AG09309 (cell line): ENCODE data around the gene NSD2.
"Not testable (repeated sequence)": the region's sequence is repeated elsewhere in the genome, so short reads cannot be mapped to it uniquely, and the experiment has no call there.

Experiments used
- DNase-seq: peaks from one replicate; pipeline ENCODE4 v3.0.0-alpha.2; 2010; ENCODE audit warnings: low read depth
- H3K4me3 ChIP-seq: 2 replicates; pipeline ENCODE4 v1.5.1; 2011; ENCODE audit warnings: mild to moderate bottlenecking, low read depth, low read length, moderate library complexity; ENCODE audit not compliant: control insufficient read depth
- CTCF ChIP-seq: IDR thresholded peaks from 2 replicates; pipeline ENCODE4 v1.5.1; 2011; ENCODE audit warnings: mild to moderate bottlenecking, low read depth, low read length, inconsistent platforms; ENCODE audit not compliant: insufficient read depth, control insufficient read depth; ENCODE audit errors: missing control alignments

Gene NSD2

GRCh38 chr4:1834047-1834775 lies 37.0 kb upstream of the NSD2 start:
- no peak for TF ChIP-seq CTCF
- DNase-seq: no peak
- H3K4me3 ChIP-seq: no peak overlapping the region

- not testable (repeated sequence) for H3K4me3 ChIP-seq, DNase-seq
Measured at GRCh38 chr4:1835836-1836235, 35.4 kb upstream of the NSD2 start.

- no peak for TF ChIP-seq CTCF
- DNase-seq: no peak
- no peak overlapping the region for H3K4me3 ChIP-seq
Measured at GRCh38 chr4:1836650-1837049, 34.5 kb upstream of the NSD2 start.

GRCh38 chr4:1837069-1837468 lies 34.1 kb upstream of the NSD2 start:
- DNase-seq: no peak
- TF ChIP-seq CTCF: no peak
- no peak overlapping the region for H3K4me3 ChIP-seq

- no peak overlapping the region for H3K4me3 ChIP-seq
- DNase-seq: no peak
- no peak for TF ChIP-seq CTCF
Measured at GRCh38 chr4:1839282-1839681, 31.9 kb upstream of the NSD2 start.

- no peak for TF ChIP-seq CTCF
- no peak overlapping the region for H3K4me3 ChIP-seq
Measured at GRCh38 chr4:1841201-1841886, 29.8 kb upstream of the NSD2 start.

GRCh38 chr4:1841887-1842210 lies 29.3 kb upstream of the NSD2 start:
- DNase-seq: no peak
- TF ChIP-seq CTCF: no peak
- H3K4me3 ChIP-seq: no peak overlapping the region

More at GRCh38 chr4:1841201-1841886, 29.8 kb upstream of the NSD2 start:
- DNase-seq: no peak
